Calu3 (cell line): ENCODE measurements around the gene NELL1. TPM values are rescaled to one million over a fixed set of nuclear protein-coding genes. Genes with fewer than 3 reads are reported as not detected.

Experiments used
- BruUV-seq: library from RNA; stranded (reverse); fragments of 400-500 nt; replicated peaks from 2 replicates; lab custom pipeline; 2021; lab: Mats Ljungman, UMichigan
- CTCF ChIA-PET: fragments of 300-600 bp; sonication (Branson Sonifier 250); formaldehyde crosslinking; loops from one replicate; lab custom pipeline; 2022; ENCODE audit warnings: antibody characterized with exemption; lab: Charles Lee
- DNase-seq: peaks from one replicate; pipeline ENCODE4 v3.0.0; 2022
- H3K27ac Mint-ChIP-seq: one replicate; pipeline ENCODE4 v1.8.0; 2022; ENCODE audit warnings: mixed read lengths; ENCODE audit not compliant: unreplicated experiment
- H3K27me3 Mint-ChIP-seq: one replicate; pipeline ENCODE4 v1.8.0; 2022; ENCODE audit warnings: mixed read lengths; ENCODE audit not compliant: unreplicated experiment
- H3K36me3 Mint-ChIP-seq: one replicate; pipeline ENCODE4 v1.8.0; 2022; ENCODE audit warnings: mild to moderate bottlenecking, moderate library complexity, mixed read lengths; ENCODE audit not compliant: insufficient read depth, unreplicated experiment
- H3K4me1 Mint-ChIP-seq: one replicate; pipeline ENCODE4 v1.8.0; 2022; ENCODE audit warnings: mild to moderate bottlenecking, low read depth, mixed read lengths; ENCODE audit not compliant: unreplicated experiment
- H3K4me3 Mint-ChIP-seq: one replicate; pipeline ENCODE4 v1.8.0; 2022; ENCODE audit warnings: mild to moderate bottlenecking, low read depth, moderate library complexity, mixed read lengths; ENCODE audit not compliant: unreplicated experiment
- H3K9me3 Mint-ChIP-seq: one replicate; pipeline ENCODE4 v1.8.0; 2022; ENCODE audit warnings: low read depth, mixed read lengths; ENCODE audit not compliant: unreplicated experiment
- intact Hi-C: fragments of 100-400 bp; cut with micrococcal nuclease; formaldehyde crosslinking; loops from one replicate; pipeline ENCODE4 v1.10.0; 2022; ENCODE audit not compliant: unreplicated experiment
- total RNA-seq: library from RNA; stranded (reverse); gene quantifications from 2 replicates; pipeline ENCODE4 v1.2.3, GENCODE V29; 2022
- TF ChIP-seq, protein P1 (sequence below): fragments of 200-600 bp; IDR thresholded peaks from one replicate; pipeline ENCODE4 v1.8.0; 2022; ENCODE audit warnings: antibody characterized with exemption; ENCODE audit not compliant: unreplicated experiment

The NELL1 gene
- total RNA-seq, 1 experiment from 2014 or later: not detected

DNA sequence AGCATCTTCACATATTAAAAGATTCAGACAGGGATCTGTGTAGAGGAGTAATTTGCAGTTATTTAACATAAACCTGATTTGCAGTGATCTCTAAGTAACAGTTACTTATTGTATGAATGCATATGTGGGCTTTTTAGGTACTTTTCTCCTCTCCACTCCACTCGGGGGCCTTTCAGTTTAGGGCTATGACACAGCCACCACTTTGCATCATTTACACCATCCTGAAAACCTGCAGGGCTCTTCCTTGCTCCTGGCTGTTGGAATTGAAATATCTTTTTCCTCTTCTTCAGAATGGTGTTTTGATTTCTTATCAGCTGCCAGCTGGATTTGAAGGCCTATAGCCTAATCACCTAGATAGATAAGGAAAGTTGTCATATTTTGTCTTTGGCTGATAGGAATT is 580.8 kb downstream of the NELL1 start:
- no peak overlapping the region for H3K4me3 Mint-ChIP-seq

DNA sequence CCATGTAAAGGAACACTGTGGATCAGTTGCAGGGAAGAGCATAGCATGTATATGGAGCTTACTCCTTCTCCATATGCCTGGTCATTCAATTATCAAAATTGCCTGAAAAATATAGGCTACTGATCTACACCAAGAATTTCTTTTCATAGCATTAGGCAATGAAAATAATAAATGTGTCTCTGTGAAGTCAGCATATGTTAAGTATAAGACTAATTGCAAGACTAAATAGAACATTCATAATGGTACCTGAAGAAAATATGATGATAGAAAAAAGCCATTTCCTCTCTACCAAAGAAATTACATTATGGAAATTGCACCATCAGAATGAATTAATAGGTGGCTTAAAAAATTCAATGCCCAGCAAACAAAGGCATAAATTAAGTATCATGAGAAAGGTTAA is 584.7 kb downstream of the NELL1 start:
- intact Hi-C loops: no loop called here
- H3K4me3 Mint-ChIP-seq: no peak overlapping the region
- BruUV-seq: no TSS peak
- DNase-seq: no peak
- H3K9me3 Mint-ChIP-seq: peaks cover 17% of the 10 kb centered on the region
- no peak overlapping the region for H3K27ac Mint-ChIP-seq
- H3K4me1 Mint-ChIP-seq: no peaks in the 10 kb centered on the region
- H3K36me3 Mint-ChIP-seq: no peaks in the 10 kb centered on the region
- no peaks in the 10 kb centered on the region for H3K27me3 Mint-ChIP-seq
- TF ChIP-seq, protein P1, sequence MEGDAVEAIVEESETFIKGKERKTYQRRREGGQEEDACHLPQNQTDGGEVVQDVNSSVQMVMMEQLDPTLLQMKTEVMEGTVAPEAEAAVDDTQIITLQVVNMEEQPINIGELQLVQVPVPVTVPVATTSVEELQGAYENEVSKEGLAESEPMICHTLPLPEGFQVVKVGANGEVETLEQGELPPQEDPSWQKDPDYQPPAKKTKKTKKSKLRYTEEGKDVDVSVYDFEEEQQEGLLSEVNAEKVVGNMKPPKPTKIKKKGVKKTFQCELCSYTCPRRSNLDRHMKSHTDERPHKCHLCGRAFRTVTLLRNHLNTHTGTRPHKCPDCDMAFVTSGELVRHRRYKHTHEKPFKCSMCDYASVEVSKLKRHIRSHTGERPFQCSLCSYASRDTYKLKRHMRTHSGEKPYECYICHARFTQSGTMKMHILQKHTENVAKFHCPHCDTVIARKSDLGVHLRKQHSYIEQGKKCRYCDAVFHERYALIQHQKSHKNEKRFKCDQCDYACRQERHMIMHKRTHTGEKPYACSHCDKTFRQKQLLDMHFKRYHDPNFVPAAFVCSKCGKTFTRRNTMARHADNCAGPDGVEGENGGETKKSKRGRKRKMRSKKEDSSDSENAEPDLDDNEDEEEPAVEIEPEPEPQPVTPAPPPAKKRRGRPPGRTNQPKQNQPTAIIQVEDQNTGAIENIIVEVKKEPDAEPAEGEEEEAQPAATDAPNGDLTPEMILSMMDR: no peak
- CTCF ChIA-PET: no interaction called here

More for the DNA sequence above, 580.8 kb downstream of the NELL1 start:
- no peak for DNase-seq
- Mint-ChIP-seq H3K36me3 (no peaks in the 10 kb centered on the region), H3K4me1 (no peaks in the 10 kb centered on the region), H3K9me3 (peaks cover 13% of the 10 kb centered on the region), H3K27ac (no peak overlapping the region), H3K27me3 (no peaks in the 10 kb centered on the region)
- CTCF ChIA-PET: no interaction called here
- no TSS peak for BruUV-seq
- TF ChIP-seq, protein P1: no peak
- intact Hi-C loops: no loop called here

DNA sequence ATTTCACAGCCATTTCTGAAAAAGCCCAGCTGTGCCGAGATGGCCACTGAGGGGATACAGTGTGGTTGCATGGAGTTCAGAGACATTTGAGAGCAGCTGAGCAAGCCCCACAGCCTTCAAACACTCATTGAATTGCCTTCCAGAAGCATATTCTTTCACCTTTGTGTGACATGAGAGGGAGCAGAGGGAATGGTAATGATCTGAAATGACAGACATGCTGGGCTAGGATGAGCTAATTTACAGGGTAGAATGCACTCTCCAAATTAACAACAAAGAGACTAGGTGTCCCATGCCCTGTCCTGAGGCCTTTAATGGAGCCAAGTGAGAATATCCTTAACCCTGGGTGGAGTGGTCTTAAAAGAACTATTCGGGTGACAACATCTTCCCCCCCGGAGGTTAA is 585.4 kb downstream of the NELL1 start:
- CTCF ChIA-PET: no interaction called here
- no peak for DNase-seq
- H3K9me3 Mint-ChIP-seq: peaks cover 17% of the 10 kb centered on the region
- H3K27me3 Mint-ChIP-seq: no peaks in the 10 kb centered on the region
- TF ChIP-seq, protein P1: no peak
- no peak overlapping the region for H3K27ac Mint-ChIP-seq
- no peaks in the 10 kb centered on the region for H3K4me1 Mint-ChIP-seq
- no TSS peak for BruUV-seq
- intact Hi-C loops: no loop called here
- no peaks in the 10 kb centered on the region for H3K36me3 Mint-ChIP-seq
- no peak overlapping the region for H3K4me3 Mint-ChIP-seq

DNA sequence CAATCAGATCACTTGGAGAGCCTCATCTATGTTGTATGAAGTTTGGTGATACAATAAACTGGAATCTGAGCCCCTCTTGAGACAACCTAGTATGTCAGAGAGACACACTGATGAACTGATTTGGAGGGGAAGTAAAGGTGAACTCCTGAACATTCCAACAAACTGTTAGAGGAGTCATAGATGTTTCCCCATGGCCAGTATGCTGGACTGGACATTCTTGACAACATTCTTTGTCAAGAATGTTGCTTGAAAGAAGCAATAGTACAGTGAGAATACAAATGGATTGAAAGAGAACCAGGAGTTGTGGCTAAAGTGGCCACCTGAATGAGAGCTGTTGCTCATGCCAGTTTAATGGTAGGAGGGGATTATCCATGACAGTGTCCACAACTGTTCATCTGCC is 588.1 kb downstream of the NELL1 start:
- intact Hi-C loops: no loop called here
- H3K27me3 Mint-ChIP-seq: no peaks in the 10 kb centered on the region
- no peaks in the 10 kb centered on the region for H3K4me1 Mint-ChIP-seq
- peaks cover 14% of the 10 kb centered on the region for H3K9me3 Mint-ChIP-seq
- CTCF ChIA-PET: no interaction called here
- no TSS peak for BruUV-seq
- H3K4me3 Mint-ChIP-seq: no peak overlapping the region
- no peak overlapping the region for H3K27ac Mint-ChIP-seq
- TF ChIP-seq, protein P1: no peak
- DNase-seq: no peak
- H3K36me3 Mint-ChIP-seq: no peaks in the 10 kb centered on the region
